ENCODE results near the gene RGPD5.
"Not testable (repeated sequence)": the region's sequence is repeated elsewhere in the genome, so short reads cannot be mapped to it uniquely, and the experiment has no call there.

The RGPD5 gene

GRCh38 chr2:109794074-109794737 is at the start of gene RGPD5:
TSS of gene RGPD5 (plus strand) at chr2:109794305. CDS start at chr2:109794466, 161 bp downstream.
- peak; percentile 97 for ATAC-seq

GRCh38 chr2:109751572-109751971 is 42.5 kb upstream of the RGPD5 start:
- not testable (repeated sequence) for ATAC-seq

GRCh38 chr2:109757163-109757824 is 36.8 kb upstream of the RGPD5 start:
- not testable (repeated sequence) for ATAC-seq

- peak; percentile 69 for ATAC-seq
Measured at GRCh38 chr2:109760265-109761042, 33.7 kb upstream of the RGPD5 start.

GRCh38 chr2:109761043-109761454 is 33.1 kb upstream of the RGPD5 start:
- ATAC-seq, result peak; percentile 70

GRCh38 chr2:109761976-109762375 is 32.1 kb upstream of the RGPD5 start:
- not testable (repeated sequence) for ATAC-seq

GRCh38 chr2:109766074-109766473 is 28.0 kb upstream of the RGPD5 start:
- ATAC-seq, result not testable (repeated sequence)

- ATAC-seq, result not testable (repeated sequence)
Measured at GRCh38 chr2:109766886-109767578, 27.1 kb upstream of the RGPD5 start.

GRCh38 chr2:109768934-109769333 is 25.2 kb upstream of the RGPD5 start:
- ATAC-seq, result not testable (repeated sequence)

- ATAC-seq, result not testable (repeated sequence)
Measured at GRCh38 chr2:109779118-109779517, 15.0 kb upstream of the RGPD5 start.

- ATAC-seq, result not testable (repeated sequence)
Measured at GRCh38 chr2:109781147-109781816, 12.8 kb upstream of the RGPD5 start.

- ATAC-seq, result not testable (repeated sequence)
Measured at GRCh38 chr2:109782446-109782993, 11.6 kb upstream of the RGPD5 start.

GRCh38 chr2:109791530-109792279 is 2.4 kb upstream of the RGPD5 start:
- not testable (repeated sequence) for ATAC-seq

- peak; percentile 87 for ATAC-seq
Measured at GRCh38 chr2:109792659-109793058, 1.4 kb upstream of the RGPD5 start.

GRCh38 chr2:109871129-109871751 is 77.1 kb downstream of the RGPD5 start:
- peak; percentile 92 for ATAC-seq

GRCh38 chr2:109876625-109877024 is 82.5 kb downstream of the RGPD5 start:
- ATAC-seq, result not testable (repeated sequence)

- ATAC-seq, result not testable (repeated sequence)
Measured at GRCh38 chr2:109882112-109882511, 88.0 kb downstream of the RGPD5 start.

GRCh38 chr2:109888414-109888813 is 94.3 kb downstream of the RGPD5 start:
- peak; percentile 63; the same call in 2 of the 3 replicates for ATAC-seq

- ATAC-seq, result peak; percentile 82
Measured at GRCh38 chr2:109889909-109890308, 95.8 kb downstream of the RGPD5 start.

GRCh38 chr2:109891024-109891423 is 96.9 kb downstream of the RGPD5 start:
- not testable (repeated sequence) for ATAC-seq

All from SK-N-SH treated with all-trans-retinoic acid at 6 μM for 48 hours (cell line).